HG03060 (cell line): Measurements from ENCODE around the gene MAF.

Source experiments
- ATAC-seq: cut with Tn5 transposase; IDR thresholded peaks from one replicate; pipeline ENCODE4 v1.9.1; 2021; ENCODE audit warnings: low read depth, moderate number of reproducible peaks; ENCODE audit not compliant: unreplicated experiment

MAF gene

DNA sequence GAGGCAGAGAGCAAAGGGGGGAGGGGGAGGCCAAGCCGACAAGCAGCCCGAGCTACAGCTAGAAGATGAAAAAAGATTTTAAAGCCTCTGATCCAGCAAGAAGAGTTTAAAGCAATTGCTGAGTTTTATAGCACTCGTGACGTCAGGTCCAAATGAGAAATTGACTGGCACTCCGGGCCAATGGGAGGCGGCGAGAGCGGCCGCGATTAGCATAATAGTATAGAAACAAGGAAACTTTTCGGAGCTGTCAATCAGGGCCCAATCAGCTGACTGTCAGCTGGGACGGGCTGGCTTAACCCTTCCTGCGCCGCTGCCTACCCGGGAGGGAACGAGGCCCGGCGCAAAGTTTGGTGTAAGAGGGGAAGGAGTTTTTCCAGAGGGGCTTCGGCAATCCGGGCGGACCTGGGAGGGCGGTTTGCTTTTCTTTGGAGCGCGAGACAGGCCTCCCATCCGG is at the start of gene MAF:
Gene MAF (minus strand): TSS at position 100 of the 454 bp plus-strand sequence. CDS start 835 bp downstream, outside the sequence.
- ATAC-seq = no peak

DNA sequence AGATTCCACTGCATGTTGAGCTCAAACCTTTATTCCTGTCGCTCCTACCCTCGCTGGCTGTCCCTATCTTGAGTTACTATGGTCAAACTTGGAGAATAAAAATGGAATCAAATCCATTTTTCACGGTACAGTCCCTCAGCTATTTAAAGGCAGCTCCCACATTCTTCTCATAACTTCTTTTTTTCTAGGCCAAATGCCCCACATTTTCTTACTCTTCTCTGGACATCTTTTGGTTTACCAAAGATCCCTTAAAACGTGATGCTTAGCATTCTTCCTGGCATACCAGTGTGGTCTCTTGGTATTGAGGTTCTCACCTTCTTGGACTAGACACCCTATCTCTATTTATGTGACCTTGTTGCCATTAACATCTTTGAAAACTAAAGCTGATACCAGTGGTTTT is 48.3 kb upstream of the MAF start:
- ATAC-seq = no peak

DNA sequence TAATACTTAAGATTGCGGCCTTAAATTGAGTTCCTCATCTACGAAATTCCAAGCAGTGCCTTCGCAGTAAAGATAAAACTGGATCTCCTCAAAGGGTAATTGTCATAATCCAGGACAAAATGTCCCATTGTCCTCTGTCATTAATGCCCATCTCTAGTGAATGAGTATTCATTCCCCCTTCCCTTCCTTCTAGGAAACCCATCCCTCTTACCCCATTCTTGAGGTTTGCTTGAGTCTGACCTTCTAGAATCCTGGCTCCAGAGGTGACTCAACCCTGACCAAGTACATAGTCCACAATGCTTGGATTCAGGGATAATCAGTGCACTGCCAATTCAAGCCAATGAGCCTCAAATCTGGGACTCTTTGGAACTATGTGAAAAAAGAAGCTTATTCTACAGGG is 47.0 kb upstream of the MAF start:
- no peak for ATAC-seq

DNA sequence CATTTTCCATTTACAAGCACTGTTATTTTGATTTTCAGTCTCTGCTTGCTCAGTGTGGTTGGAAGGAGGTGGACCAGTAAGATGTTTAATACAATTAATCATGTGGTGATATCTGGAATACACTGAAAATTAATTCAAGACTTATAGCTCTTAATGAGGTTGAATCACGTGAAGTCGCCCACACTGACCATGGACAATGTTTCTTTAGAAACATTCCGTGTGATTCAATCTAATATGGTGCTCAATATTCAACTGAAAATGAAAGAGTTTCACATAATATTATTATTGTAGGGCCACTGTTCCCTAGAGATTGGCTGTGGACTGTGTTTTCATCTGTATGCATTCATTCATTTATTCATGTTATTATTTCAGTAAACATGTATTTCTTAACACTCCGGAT is 45.2 kb upstream of the MAF start:
- ATAC-seq = no peak

DNA sequence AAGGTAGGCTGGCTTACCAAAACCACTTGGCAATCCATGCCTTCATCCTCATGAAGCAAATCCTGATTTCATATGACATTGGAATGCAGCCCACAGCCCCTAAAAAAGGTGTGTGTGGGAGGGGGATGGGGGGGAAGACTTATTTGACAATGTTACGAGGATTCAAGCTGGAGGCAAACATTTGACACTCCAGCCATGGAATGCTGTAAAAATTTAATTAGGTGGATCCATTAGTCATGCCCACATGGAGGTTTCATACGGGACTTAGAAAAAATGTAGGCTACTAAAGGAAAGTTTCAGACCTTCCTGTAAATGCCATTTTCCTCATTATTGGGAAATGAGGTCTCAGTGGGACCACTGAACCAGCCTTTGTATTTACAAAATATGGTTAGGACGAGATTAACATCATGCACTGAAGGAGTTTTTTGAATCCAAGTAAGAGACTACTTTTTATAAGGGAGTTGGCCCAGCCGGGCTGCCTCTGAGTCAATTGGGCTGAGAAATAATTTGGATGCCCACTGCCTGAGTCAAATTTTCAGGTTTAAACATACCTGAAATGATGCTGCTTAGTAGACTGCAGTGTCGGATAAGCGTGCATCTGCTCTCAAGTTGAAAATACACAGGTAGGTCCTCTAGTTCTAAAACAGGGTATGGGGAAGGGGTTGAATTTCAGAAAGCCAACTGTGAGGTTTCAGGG is 44.6 kb upstream of the MAF start:
- no peak for ATAC-seq

DNA sequence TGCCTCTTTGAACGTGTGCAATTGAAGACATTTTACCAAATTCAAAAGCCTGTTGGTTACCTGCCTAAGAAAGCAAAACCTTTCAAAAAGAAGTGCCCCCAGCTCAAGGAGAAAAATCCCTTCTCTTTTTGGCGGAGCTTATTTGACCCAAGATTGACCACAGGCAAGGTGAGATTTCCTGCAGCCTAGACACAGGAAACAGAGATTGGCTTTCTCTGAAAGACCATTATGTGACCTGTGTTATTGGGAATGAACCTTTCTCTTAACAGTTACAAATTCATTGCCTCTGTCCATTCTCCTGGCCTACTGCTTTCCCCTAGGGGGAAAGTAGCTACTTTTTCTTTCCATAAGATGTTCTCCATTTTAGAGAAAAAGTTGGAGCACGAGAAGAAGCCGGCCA is 42.1 kb upstream of the MAF start:
- no peak for ATAC-seq

DNA sequence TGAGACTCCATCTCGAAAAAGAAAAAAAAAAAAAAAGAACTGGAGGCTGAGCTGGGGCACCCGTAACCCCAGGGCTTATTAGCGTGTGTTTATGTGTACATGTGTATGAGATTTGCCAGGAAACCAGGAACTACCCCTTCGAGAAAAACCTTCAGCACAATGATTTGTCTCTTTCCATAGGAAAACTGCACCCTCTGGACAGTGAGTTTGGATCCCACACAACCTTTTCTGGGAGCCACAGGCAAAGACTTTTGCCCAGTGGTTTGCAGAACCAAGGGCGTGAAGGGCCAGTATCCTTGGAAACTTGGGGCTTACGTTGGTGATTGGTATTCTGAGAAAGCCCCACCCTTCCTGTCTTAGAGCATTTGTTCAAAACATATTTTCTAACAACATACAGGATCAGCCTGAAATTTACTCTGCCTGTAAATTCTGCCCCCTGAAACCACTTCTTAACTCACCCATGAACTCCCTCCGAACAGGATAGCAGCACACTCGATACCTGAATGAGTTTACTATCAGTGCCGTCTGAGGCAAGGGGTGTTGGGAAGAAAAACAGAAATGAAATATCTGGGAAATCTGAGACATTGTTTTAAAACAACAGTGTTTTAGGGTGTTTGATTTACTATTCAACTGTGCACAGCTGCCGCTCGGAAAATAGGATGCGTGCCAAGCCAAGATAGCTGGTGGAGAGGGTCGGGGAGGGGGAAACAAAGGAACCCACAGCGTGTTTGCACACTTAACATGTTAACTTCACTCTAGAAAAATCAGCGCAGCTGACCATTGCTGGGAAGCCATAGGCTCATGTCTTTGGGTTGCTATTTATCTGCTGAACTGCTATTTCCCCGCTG is 40.2 kb upstream of the MAF start:
- no peak for ATAC-seq

DNA sequence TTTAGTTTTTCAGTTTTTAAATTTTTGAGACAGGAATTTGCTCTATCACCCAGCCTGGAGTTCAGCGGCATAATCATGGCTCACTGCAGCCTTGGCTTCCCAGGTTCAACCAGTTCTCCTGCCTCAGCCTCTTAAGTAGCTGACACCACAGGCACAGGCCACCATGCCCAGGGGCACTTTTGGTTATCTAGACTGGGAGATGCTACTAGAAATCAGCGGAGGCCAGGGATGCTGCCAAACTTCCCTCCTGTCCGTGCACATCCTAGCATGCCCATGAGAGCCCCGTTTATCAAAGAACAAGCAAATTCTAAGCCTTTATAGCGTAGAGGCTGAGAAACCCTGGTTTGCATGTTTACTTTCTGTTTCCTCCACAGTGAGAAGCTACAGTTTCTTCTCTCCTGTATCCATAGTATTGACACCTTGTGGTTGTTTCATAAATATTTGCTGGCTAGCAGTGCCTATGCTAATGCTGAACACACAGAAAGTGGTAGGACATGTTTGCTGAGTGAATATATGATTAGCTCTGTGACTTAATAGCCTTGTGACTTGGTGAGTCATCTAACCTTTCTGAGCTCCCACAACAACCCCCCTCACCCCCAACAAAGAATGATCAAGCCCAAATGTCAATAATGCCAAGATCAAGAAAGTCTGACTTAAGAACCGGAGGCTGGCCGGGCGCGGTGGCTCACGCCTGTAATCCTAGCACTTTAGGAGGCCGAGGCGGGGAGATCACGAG is 39.2 kb upstream of the MAF start:
- no peak for ATAC-seq

DNA sequence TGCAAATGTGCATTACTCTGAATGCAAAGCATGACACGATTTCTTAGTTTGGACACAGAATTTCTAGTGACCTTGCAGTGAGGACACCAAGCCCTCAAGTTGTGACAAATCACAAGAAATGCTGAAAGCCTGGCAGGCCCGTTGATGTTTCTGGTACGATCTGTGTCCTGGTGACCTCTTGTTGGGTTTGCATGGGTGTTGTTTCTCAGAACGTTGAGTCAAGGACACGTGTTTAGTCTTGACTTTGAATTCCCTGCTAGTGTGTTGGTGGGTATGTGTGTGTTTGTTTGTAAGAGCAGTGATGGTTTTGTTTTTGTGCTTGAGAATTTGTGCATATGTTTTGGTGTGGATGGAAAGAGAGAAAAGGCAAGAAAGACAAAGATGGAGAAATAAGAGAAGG is 37.8 kb upstream of the MAF start:
- ATAC-seq = no peak

DNA sequence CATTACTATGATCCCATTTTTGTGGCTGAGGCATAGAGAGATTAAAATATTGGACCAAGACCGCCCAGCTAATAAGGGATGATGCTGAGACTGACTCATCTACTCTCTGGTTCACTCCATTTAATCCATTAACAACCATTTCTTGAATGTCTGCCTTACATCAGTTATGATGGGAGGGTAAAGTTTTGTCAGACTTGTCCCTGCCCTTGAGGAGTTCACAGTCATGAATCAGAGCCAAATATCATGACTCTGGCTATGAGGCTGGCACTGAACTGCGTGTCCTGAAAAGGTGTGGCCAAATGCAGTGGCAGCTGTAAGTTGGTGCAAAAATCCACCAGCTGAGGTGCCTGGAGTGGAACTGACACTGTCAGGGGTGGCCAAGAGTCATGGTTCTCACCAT is 35.0 kb upstream of the MAF start:
- no peak for ATAC-seq

DNA sequence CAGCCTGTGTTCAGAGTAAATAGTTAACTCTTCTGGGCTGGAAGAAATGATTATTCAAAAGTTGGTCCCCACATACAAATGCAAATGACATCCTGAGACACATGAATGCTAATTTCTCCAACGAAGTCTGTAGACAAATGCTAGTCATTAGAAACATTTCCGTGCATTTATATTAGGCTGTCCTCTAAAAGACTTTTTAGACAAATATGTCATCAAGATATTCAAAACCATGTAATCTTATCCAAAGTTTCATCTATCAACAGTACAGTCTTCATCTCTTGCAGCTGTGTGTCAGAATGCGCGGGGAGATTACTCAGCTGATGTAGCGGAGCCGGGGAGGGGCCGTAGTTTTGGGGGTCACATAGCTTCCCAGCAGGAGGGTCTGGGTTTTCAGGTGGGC is 33.8 kb upstream of the MAF start:
- ATAC-seq = no peak

DNA sequence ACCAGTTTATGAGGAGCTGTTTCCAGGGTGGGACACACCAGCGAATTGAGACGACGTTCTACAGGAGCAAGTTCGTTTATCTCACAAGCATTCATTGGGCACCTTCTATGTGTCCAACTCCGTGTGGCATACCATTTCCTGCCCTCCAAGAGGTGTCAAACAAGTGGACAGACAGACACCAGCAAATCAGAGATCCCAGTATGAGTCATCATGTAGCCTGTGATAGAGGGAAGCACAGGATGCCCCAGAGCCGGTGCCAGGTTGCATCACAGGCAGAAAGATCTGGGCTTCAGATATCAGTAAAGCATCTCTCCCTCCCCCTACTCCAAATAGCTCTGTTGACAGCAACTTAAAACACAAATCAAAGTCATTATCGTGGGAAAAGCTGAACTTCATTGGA is 31.8 kb upstream of the MAF start:
- no peak for ATAC-seq

DNA sequence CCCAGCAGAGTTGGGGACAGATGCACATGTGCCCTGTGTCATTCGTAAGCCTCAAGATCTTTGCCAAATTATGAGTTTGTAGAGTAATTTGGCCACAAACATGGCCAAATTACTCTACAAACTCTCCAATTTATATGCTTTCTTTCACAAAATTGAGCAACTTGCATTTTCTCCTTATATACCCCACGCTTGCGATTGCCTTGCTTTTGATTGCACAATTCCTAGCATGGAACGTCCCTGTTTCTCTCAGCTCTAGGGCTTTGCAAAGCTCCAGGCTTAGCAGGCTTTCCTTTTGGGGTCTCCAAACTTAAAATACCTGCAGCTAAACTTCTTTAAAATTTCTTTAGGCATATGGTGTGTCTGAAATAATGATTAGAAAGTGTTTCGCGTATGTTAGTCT is 28.5 kb upstream of the MAF start:
- ATAC-seq = no peak

DNA sequence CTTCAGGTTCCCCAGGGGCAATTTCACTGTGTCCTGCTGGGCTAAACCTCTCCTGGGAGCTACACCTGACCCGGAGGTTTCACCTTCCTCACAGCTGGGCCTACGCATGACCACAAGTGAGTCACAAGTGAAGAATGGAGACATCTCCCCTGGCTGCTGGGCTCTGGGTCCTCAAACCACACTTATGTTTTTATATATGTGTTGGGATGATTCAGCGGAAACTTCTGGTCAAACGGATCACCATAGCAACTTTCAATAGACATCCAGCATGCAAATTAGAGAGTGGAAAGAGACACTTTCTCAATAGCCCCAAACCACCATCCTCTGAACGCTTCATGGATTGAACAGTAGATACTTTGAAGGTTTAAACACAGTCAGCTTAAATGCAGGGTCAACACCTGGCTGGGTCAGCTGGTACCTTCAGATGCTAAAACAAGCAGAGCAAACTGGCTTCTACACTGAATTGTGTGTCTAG is 28.0 kb upstream of the MAF start:
- ATAC-seq = peak; percentile 95

DNA sequence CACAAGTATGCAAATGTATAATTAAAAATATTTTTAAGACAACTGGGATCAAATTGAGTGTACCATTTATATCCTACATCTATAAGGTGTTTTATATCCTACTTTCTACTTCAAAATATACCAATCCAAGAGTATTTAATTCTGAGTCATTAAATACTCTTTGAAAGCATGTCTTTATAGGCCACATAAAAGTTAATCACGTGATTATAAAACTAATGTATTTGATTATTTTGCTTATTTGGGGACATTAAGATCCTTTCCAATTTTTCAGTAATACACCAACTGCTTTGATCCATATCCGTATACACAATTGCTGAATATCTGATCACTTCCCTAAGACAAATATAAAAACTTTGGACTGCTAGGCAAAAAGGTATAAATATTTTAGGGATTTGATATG is 26.6 kb upstream of the MAF start:
- ATAC-seq = no peak

DNA sequence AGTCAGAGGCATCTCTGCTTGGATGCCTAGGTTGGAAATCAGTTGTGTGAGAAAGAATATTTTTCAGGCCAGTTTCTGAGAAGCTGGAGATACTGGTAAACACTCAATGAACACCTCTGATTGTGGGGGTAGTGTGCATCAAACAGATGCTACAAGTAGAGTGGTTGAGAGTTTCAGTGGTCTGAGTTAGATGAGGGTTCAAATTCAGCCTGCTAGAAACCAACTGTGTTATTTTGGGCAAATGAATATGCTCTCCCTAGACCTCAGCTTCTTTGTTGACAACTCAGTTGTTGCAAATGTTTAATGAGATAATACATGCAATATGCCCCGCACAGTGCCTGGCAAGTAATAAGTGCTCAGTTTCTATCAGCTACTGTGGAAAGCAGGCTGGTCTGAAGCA is 25.2 kb upstream of the MAF start:
- ATAC-seq = no peak

DNA sequence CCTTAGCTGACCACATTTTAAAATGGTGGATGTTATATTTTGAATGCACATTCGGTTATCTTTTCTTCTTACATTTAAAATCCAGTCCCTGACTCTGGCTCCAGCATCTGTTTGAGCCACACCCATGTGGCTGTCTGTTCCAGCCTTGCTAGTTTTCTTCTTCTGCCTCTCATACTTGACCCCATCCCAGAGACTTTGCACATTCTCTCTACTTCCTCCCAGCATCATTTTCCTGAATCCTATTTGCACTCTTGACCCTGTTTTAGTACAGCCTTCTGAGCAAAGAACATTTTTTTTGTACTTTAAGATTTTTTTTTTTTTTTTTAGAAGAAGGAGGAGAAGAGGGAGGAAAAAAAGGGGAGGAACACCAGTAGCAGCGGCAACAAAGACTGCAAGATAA is 23.3 kb upstream of the MAF start:
- ATAC-seq = no peak

DNA sequence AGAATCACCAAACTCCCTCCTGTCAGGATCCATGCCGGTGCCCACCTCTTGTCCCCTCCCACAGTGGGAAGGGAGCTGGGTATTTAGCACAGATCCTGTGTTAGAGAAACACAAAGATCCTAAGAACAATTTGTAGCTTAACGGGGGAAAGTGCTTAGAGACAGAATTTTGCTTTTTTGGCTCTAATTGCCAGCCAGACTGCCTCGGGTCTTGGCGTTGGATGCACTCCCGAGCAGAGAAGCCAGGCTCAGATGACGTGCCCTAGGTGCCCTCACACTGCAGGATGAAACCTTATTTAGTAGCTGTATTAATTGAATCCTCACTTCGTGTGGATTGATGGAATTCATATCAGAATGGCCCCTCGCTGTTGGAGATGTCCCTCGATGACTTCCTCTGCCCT is 22.5 kb upstream of the MAF start:
- no peak for ATAC-seq

DNA sequence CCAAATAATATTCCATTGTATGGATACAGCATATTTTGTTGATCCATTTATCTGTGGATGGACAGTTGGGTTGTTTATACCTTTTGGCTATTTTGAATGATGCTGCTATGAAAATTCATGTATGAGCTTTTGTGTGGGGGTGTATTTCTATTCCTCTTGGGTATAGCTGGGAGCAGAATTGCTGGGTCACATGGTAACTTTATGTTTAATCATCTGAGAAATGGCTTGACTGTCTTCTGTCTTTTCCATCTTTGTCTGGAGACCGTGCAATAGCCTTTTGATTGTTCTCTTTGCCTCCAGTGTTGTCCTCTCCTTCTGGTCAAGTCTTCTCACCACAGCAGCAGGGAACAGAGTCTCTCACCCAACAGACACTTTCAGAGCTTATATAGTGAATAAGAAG is 20.5 kb upstream of the MAF start:
- no peak for ATAC-seq

DNA sequence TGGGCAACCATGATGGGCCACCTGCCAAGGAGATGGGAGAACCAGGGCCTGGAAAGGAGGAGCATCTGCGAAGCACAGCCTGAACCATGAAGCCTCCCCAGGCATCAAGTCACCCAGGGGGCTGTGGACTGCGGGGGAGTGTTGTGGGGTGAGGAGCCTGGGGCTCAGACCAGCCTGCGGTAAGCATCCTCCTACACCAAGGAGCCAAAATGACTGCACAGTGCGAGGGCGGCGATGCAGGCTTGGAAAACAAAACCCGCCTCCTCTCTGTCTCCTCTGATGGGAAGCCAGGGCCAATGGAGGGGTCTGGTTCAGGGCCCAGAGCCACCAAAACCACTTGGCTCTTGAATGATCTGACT is 18.1 kb upstream of the MAF start:
- ATAC-seq = no peak

DNA sequence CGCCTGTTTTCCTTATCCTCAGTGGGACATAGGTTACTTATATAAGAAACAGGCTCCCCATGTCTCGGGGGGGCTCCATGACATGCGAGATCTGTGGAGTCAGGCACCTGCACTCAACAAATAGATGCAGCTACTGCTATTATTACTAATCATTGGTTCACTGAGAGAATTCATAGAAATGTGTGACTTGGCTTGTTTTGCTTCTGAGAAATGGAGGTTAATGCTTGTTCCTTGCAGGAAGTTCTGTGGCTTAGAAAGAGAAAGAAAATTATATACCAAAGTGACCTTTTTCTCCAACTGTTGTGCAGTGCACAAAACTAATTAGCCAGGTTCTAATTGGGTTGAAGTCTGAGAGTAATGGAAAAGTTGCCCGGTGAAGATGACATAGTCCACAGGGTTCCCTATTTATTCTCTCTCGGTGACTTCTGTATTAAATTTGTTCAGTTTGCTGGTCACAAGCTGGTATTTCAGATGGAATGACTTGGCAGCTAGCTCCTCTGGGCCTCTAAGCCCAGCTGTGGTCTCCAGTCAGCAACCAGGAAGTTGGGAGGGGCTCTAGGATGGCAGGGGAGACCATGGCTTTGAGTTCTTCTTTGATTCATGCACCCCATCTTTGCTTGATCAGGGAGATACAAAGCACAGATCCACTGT is 17.6 kb upstream of the MAF start:
- no peak for ATAC-seq
